ENCODE data around the gene MICAL1.

Gene MICAL1

GRCh38 chr6:109424946-109425345 lies 30.6 kb downstream of the MICAL1 start:
- Histone ChIP-seq H3K4me2 (ENCODE audit: low read depth, low read length) (0 out of 2 replicates have a peak overlapping the region, but pooled peaks have one; percentile 10), H3K36me3 (replicated peaks; ENCODE audit: insufficient read depth, low read length) (no peaks in the 10 kb centered on the region), H3K27me3 (replicated peaks; ENCODE audit: insufficient read depth, low read length) (no peaks in the 10 kb centered on the region), H3K4me3 (ENCODE audit: low read length) (no peak overlapping the region), H3F3A (ENCODE audit: insufficient read depth, low read length) (no peaks in the 10 kb centered on the region), H3K27ac (ENCODE audit: low read length) (no peak overlapping the region), H2AFZ (ENCODE audit: low read length) (peak overlapping the region; percentile 26), H3K79me2 (ENCODE audit: low read length) (no peaks in the 10 kb centered on the region), H4K20me1 (ENCODE audit: insufficient read depth, low read length) (no peaks in the 10 kb centered on the region), H3K9ac (ENCODE audit: low read length) (no peak overlapping the region), H3K9me3 (replicated peaks; ENCODE audit: insufficient read depth, low read length) (no peaks in the 10 kb centered on the region), H3K4me1 (ENCODE audit: low read length) (no peaks in the 10 kb centered on the region), H3K9me2 (replicated peaks; ENCODE audit: insufficient read depth, low read length) (no peaks in the 10 kb centered on the region)
- no peak for DNase-seq
- no peak for TF ChIP-seq EZH2phosphoT487 (IDR thresholded peaks at IDR 0.05; ENCODE audit: low read length)

GRCh38 chr6:109421184-109421583 lies 34.4 kb downstream of the MICAL1 start:
- no peak overlapping the region for H3K4me3 ChIP-seq (ENCODE audit: low read length)
- H3K9me3 ChIP-seq (replicated peaks; ENCODE audit: insufficient read depth, low read length): no peaks in the 10 kb centered on the region
- H4K20me1 ChIP-seq (ENCODE audit: insufficient read depth, low read length): no peaks in the 10 kb centered on the region
- no peaks in the 10 kb centered on the region for H3K4me1 ChIP-seq (ENCODE audit: low read length)
- TF ChIP-seq EZH2phosphoT487 (IDR thresholded peaks at IDR 0.05; ENCODE audit: low read length) (no peak), CTCF (IDR thresholded peaks at IDR 0.05; ENCODE audit: low read length) (no peak), EZH2 (optimal IDR thresholded peaks at IDR 0.05; ENCODE audit: low read depth, low read length) (no peak)
- no peak for DNase-seq
- no peaks in the 10 kb centered on the region for H3K36me3 ChIP-seq (replicated peaks; ENCODE audit: insufficient read depth, low read length)
- H2AFZ ChIP-seq (ENCODE audit: low read length): no peak overlapping the region
- no peaks in the 10 kb centered on the region for H3K27me3 ChIP-seq (replicated peaks; ENCODE audit: insufficient read depth, low read length)
- no peaks in the 10 kb centered on the region for H3F3A ChIP-seq (ENCODE audit: insufficient read depth, low read length)
- H3K79me2 ChIP-seq (ENCODE audit: low read length): no peaks in the 10 kb centered on the region
- no peak overlapping the region for H3K27ac ChIP-seq (ENCODE audit: low read length)
- H3K9me2 ChIP-seq (replicated peaks; ENCODE audit: insufficient read depth, low read length): no peaks in the 10 kb centered on the region
- no peak overlapping the region for H3K4me2 ChIP-seq (ENCODE audit: low read depth, low read length)
- H3K9ac ChIP-seq (ENCODE audit: low read length): no peak overlapping the region

- H3K9me3 ChIP-seq (replicated peaks; ENCODE audit: insufficient read depth, low read length): no peaks in the 10 kb centered on the region
- no peaks in the 10 kb centered on the region for H3F3A ChIP-seq (ENCODE audit: insufficient read depth, low read length)
- H3K9ac ChIP-seq (ENCODE audit: low read length): no peak overlapping the region
- H3K36me3 ChIP-seq (replicated peaks; ENCODE audit: insufficient read depth, low read length): no peaks in the 10 kb centered on the region
- H3K4me1 ChIP-seq (ENCODE audit: low read length): no peaks in the 10 kb centered on the region
- no peak for TF ChIP-seq CTCF (IDR thresholded peaks at IDR 0.05; ENCODE audit: low read length)
- no peak for TF ChIP-seq EZH2 (optimal IDR thresholded peaks at IDR 0.05; ENCODE audit: low read depth, low read length)
- TF ChIP-seq EZH2phosphoT487 (IDR thresholded peaks at IDR 0.05; ENCODE audit: low read length): no peak
- H2AFZ ChIP-seq (ENCODE audit: low read length): no peak overlapping the region
- H4K20me1 ChIP-seq (ENCODE audit: insufficient read depth, low read length): no peaks in the 10 kb centered on the region
- no peak overlapping the region for H3K4me2 ChIP-seq (ENCODE audit: low read depth, low read length)
- no peaks in the 10 kb centered on the region for H3K9me2 ChIP-seq (replicated peaks; ENCODE audit: insufficient read depth, low read length)
- no peaks in the 10 kb centered on the region for H3K79me2 ChIP-seq (ENCODE audit: low read length)
- H3K4me3 ChIP-seq (ENCODE audit: low read length): no peak overlapping the region
- H3K27me3 ChIP-seq (replicated peaks; ENCODE audit: insufficient read depth, low read length): no peaks in the 10 kb centered on the region
- DNase-seq: no peak
- no peak overlapping the region for H3K27ac ChIP-seq (ENCODE audit: low read length)
Measured at GRCh38 chr6:109420751-109421150, 34.8 kb downstream of the MICAL1 start.

- no peaks in the 10 kb centered on the region for H3K4me1 ChIP-seq (ENCODE audit: low read length)
- H3K9me3 ChIP-seq (replicated peaks; ENCODE audit: insufficient read depth, low read length): no peaks in the 10 kb centered on the region
- no peak overlapping the region for H3K4me3 ChIP-seq (ENCODE audit: low read length)
- H3K4me2 ChIP-seq (ENCODE audit: low read depth, low read length): no peak overlapping the region
- TF ChIP-seq EZH2 (optimal IDR thresholded peaks at IDR 0.05; ENCODE audit: low read depth, low read length) (no peak), EZH2phosphoT487 (IDR thresholded peaks at IDR 0.05; ENCODE audit: low read length) (no peak), CTCF (IDR thresholded peaks at IDR 0.05; ENCODE audit: low read length) (no peak)
- H2AFZ ChIP-seq (ENCODE audit: low read length): no peak overlapping the region
- H3K27me3 ChIP-seq (replicated peaks; ENCODE audit: insufficient read depth, low read length): no peaks in the 10 kb centered on the region
- H3K27ac ChIP-seq (ENCODE audit: low read length): no peak overlapping the region
- no peaks in the 10 kb centered on the region for H3F3A ChIP-seq (ENCODE audit: insufficient read depth, low read length)
- no peaks in the 10 kb centered on the region for H3K36me3 ChIP-seq (replicated peaks; ENCODE audit: insufficient read depth, low read length)
- no peak for DNase-seq
- H3K9me2 ChIP-seq (replicated peaks; ENCODE audit: insufficient read depth, low read length): no peaks in the 10 kb centered on the region
- no peaks in the 10 kb centered on the region for H4K20me1 ChIP-seq (ENCODE audit: insufficient read depth, low read length)
- H3K79me2 ChIP-seq (ENCODE audit: low read length): no peaks in the 10 kb centered on the region
- no peak overlapping the region for H3K9ac ChIP-seq (ENCODE audit: low read length)
Measured at GRCh38 chr6:109417646-109418045, 37.9 kb downstream of the MICAL1 start.

Measured in MM.1S (cell line).